Measurements from ENCODE around the gene FBXW10.
"Not testable (repeated sequence)": the region's sequence is repeated elsewhere in the genome, so short reads cannot be mapped to it uniquely, and the experiment has no call there.

GRCh38 chr17:18744726-18745125 lies 872 bp downstream of the FBXW10 start:
- TF ChIP-seq CTCF (IDR thresholded peaks at IDR 0.05); POLR2AphosphoS5 (IDR thresholded peaks at IDR 0.05; ENCODE audit: low read depth, low read length); SIN3A (IDR thresholded peaks at IDR 0.05; ENCODE audit: borderline replicate concordance, insufficient read depth, low read depth, low read length): not testable (repeated sequence)

Measured in Panc1 (cell line).